Liver (tissue), 9 donors: ENCODE data around the gene RBM47. TPM values are rescaled to one million over a fixed set of nuclear protein-coding genes. Genes with fewer than 3 reads are reported as not detected.

Source experiments
- DNase-seq: peaks from one replicate; pipeline ENCODE4 v3.0.0-alpha.2; 2017; ENCODE audit warnings: low spot score
- H3K27ac ChIP-seq, 2 donors: one replicate each; pipeline ENCODE4 v1.7.0; 2013; ENCODE audit warnings: inconsistent platforms in 2 of 2, low read length in 2 of 2, control low read depth in 1 of 2, low read depth in 1 of 2, mild to moderate bottlenecking in 1 of 2
- H3K27me3 ChIP-seq, 4 donors: one replicate each; pipeline versions ENCODE4 v1.6.1 to v1.7.0; 2013; ENCODE audit warnings: low read length in 3 of 4, inconsistent platforms in 1 of 4, mild to moderate bottlenecking in 1 of 4, moderate library complexity in 1 of 4; ENCODE audit not compliant: control insufficient read depth in 4 of 4, insufficient read depth in 4 of 4
- H3K36me3 ChIP-seq, 4 donors: one replicate each; pipeline versions ENCODE4 v1.6.1 to v1.7.0; 2013; ENCODE audit warnings: low read length in 3 of 4, mild to moderate bottlenecking in 3 of 4, low read depth in 1 of 4, moderate library complexity in 1 of 4; ENCODE audit not compliant: control insufficient read depth in 4 of 4, insufficient read depth in 3 of 4
- H3K4me1 ChIP-seq, 4 donors: one replicate each; pipeline versions ENCODE4 v1.6.1 to v1.7.0; 2013; ENCODE audit warnings: low read length in 3 of 4, mild to moderate bottlenecking in 3 of 4, moderate library complexity in 1 of 4; ENCODE audit not compliant: control insufficient read depth in 4 of 4, insufficient read depth in 4 of 4
- H3K4me3 ChIP-seq, 3 donors: one replicate each; pipeline versions ENCODE4 v1.6.1 to v1.7.0; 2013; ENCODE audit warnings: low read length in 3 of 3, control low read depth in 1 of 3, low read depth in 1 of 3, mild to moderate bottlenecking in 1 of 3
- H3K9ac ChIP-seq, 2 donors: one replicate each; pipeline ENCODE4 v1.7.0; 2013; ENCODE audit warnings: low read length in 2 of 2, mild to moderate bottlenecking in 2 of 2, moderate library complexity in 2 of 2, control low read depth in 1 of 2, low read depth in 1 of 2
- H3K9me3 ChIP-seq, 4 donors: one replicate each; pipeline versions ENCODE4 v1.6.1 to v1.7.0; 2013; ENCODE audit warnings: low read length in 3 of 4; ENCODE audit not compliant: control insufficient read depth in 4 of 4
- ATF3 ChIP-seq: IDR thresholded peaks from 2 replicates; pipeline ENCODE4 v1.6.1; 2016; ENCODE audit warnings: antibody characterized with exemption
- CTCF ChIP-seq: fragments of 150-350 bp; IDR thresholded peaks from 2 replicates; pipeline ENCODE4 v1.5.1; 2017; ENCODE audit warnings: improper control_type of control experiment, low read depth, low read length; ENCODE audit not compliant: missing input control
- EGR1 ChIP-seq, 2 donors: IDR thresholded peaks; 2 replicates each; pipeline ENCODE4 v1.6.1; 2016 to 2018; ENCODE audit warnings: antibody characterized with exemption in 2 of 2, low read depth in 2 of 2
- FOXA1 ChIP-seq: IDR thresholded peaks from 2 replicates; pipeline ENCODE4 v1.6.1; 2016; ENCODE audit warnings: antibody characterized with exemption
- FOXA2 ChIP-seq: IDR thresholded peaks from 2 replicates; pipeline ENCODE4 v1.6.1; 2016; ENCODE audit warnings: antibody characterized with exemption
- GABPA ChIP-seq, 2 donors: IDR thresholded peaks in 1 of 2; conservative IDR thresholded peaks in 1 of 2; 2 replicates each; pipeline ENCODE4 v1.6.1; 2016; ENCODE audit warnings: antibody characterized with exemption in 2 of 2, mild to moderate bottlenecking in 1 of 2, moderate library complexity in 1 of 2
- HNF4A ChIP-seq, 2 donors: conservative IDR thresholded peaks; 2 replicates each; pipeline ENCODE4 v1.6.1; 2016; ENCODE audit warnings: antibody characterized with exemption in 2 of 2, mild to moderate bottlenecking in 2 of 2
- HNF4G ChIP-seq: IDR thresholded peaks from 2 replicates; pipeline ENCODE4 v1.6.1; 2016; ENCODE audit warnings: antibody characterized with exemption
- JUND ChIP-seq, 2 donors: IDR thresholded peaks; 2 replicates each; pipeline ENCODE4 v1.6.1; 2016; ENCODE audit warnings: antibody characterized with exemption in 2 of 2
- NR2F2 ChIP-seq: IDR thresholded peaks from 2 replicates; pipeline ENCODE4 v1.6.1; 2016; ENCODE audit warnings: antibody characterized with exemption
- RAD21 ChIP-seq, 2 donors: IDR thresholded peaks; 2 replicates each; pipeline ENCODE4 v1.6.1; 2016; ENCODE audit warnings: antibody characterized with exemption in 2 of 2, mild to moderate bottlenecking in 2 of 2
- REST ChIP-seq: IDR thresholded peaks from 2 replicates; pipeline ENCODE4 v1.6.1; 2016; ENCODE audit warnings: antibody characterized with exemption, mild to moderate bottlenecking
- RXRA ChIP-seq, 2 donors: IDR thresholded peaks; 2 replicates each; pipeline ENCODE4 v1.6.1; 2017 to 2018; ENCODE audit warnings: antibody characterized with exemption in 2 of 2, mild to moderate bottlenecking in 1 of 2
- SP1 ChIP-seq: IDR thresholded peaks from 2 replicates; pipeline ENCODE4 v1.6.1; 2018; ENCODE audit warnings: antibody characterized with exemption, mild to moderate bottlenecking
- TAF1 ChIP-seq: conservative IDR thresholded peaks from 2 replicates; pipeline ENCODE4 v1.6.1; 2016; ENCODE audit warnings: antibody characterized with exemption, mild to moderate bottlenecking
- YY1 ChIP-seq: IDR thresholded peaks from 2 replicates; pipeline ENCODE4 v1.6.1; 2016; ENCODE audit warnings: antibody characterized with exemption, mild to moderate bottlenecking
- WGBS: extraction: QIAGEN DNeasy Blood & Tissue Kit; methylation state at CpG from one replicate; pipeline ENCODE4 v1.1.7; 2013; 5-methylcytosine and 5-hydroxymethylcytosine counted together
- polyA plus RNA-seq, 2 donors: library from polyadenylated mRNA; stranded (reverse) in 1 of 2; unstranded in 1 of 2; fragments of 200-250 nt in 1 of 2; fragments of >200 nt in 1 of 2; fragmentation: Nextera tagmentation in 1 of 2; extraction: Ambion mirVana in 1 of 2; gene quantifications; one replicate each; pipeline versions ENCODE4 v1.2.1 to v1.2.3, GENCODE V29; 2013 to 2015
- total RNA-seq, 2 donors: library from RNA; depleted of rRNA; stranded (reverse); fragments of >200 nt; gene quantifications; one replicate each; pipeline ENCODE4 v1.2.3, GENCODE V29; 2014
- TF ChIP-seq, protein P1 (sequence below): IDR thresholded peaks from 2 replicates; pipeline ENCODE4 v1.6.1; 2016; ENCODE audit warnings: antibody characterized with exemption
- TF ChIP-seq, protein P2 (sequence below): IDR thresholded peaks from 2 replicates; pipeline ENCODE4 v1.6.1; 2016; ENCODE audit warnings: antibody characterized with exemption
- donor health status: healthy.
- donor health status: healthy.
- donor health status: healthy.
- donor health status: healthy.
- donor health status: healthy.

RBM47 gene
- total and polyA plus RNA-seq, 4 donors: 16.5 to 81.2 (median 24.7) TPM

GRCh38 chr4:40458683-40459082 lies 171.0 kb downstream of the RBM47 start:
- H3K36me3 ChIP-seq: peaks cover 0 to 9% (median 2%) of the 10 kb centered on the region in 4 donors
- DNase-seq: no peak

More at GRCh38 chr4:40458683-40459082, 171.0 kb downstream of the RBM47 start:
- H3K9me3 ChIP-seq: no peaks in the 10 kb centered on the region
- WGBS: 41% methylated on average over 4 of the region's 4 CpGs
- H3K27me3 ChIP-seq: no peaks in the 10 kb centered on the region
- peak overlapping the region in 1 of 2 donors; percentile 69 for H3K9ac ChIP-seq
- peaks cover 7 to 66% (median 36%) of the 10 kb centered on the region in 4 donors for H3K4me1 ChIP-seq
- peak overlapping the region; percentile 66 to 73 for H3K27ac ChIP-seq
- H3K4me3 ChIP-seq: no peak overlapping the region
- peak; percentile 96 for TF ChIP-seq FOXA1
- TF ChIP-seq, protein P1, sequence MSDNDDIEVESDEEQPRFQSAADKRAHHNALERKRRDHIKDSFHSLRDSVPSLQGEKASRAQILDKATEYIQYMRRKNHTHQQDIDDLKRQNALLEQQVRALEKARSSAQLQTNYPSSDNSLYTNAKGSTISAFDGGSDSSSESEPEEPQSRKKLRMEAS: peak; percentile 19
- TF ChIP-seq RXRA (IDR thresholded peaks at IDR 0.05): peak; percentile 68 to 80
- peak; percentile 98 for TF ChIP-seq FOXA2
- peak; percentile 36 to 57 for TF ChIP-seq JUND (IDR thresholded peaks at IDR 0.05)
- TF ChIP-seq YY1: peak; percentile 39
- peak; percentile 21 for TF ChIP-seq ATF3
- TF ChIP-seq, protein P2, sequence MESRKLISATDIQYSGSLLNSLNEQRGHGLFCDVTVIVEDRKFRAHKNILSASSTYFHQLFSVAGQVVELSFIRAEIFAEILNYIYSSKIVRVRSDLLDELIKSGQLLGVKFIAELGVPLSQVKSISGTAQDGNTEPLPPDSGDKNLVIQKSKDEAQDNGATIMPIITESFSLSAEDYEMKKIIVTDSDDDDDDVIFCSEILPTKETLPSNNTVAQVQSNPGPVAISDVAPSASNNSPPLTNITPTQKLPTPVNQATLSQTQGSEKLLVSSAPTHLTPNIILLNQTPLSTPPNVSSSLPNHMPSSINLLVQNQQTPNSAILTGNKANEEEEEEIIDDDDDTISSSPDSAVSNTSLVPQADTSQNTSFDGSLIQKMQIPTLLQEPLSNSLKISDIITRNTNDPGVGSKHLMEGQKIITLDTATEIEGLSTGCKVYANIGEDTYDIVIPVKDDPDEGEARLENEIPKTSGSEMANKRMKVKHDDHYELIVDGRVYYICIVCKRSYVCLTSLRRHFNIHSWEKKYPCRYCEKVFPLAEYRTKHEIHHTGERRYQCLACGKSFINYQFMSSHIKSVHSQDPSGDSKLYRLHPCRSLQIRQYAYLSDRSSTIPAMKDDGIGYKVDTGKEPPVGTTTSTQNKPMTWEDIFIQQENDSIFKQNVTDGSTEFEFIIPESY: peak; percentile 27
- TF ChIP-seq GABPA (IDR thresholded peaks at IDR 0.05 in 1 of 2, conservative IDR thresholded peaks at IDR 0.05 in 1 of 2): no peak
- TF ChIP-seq CTCF: no peak
- no peak for TF ChIP-seq HNF4G
- no peak for TF ChIP-seq NR2F2
- TF ChIP-seq REST: peak; percentile 45
- no peak for TF ChIP-seq TAF1
- TF ChIP-seq EGR1 (IDR thresholded peaks at IDR 0.05; ENCODE audit: low read depth in 2 of 2): no peak
- TF ChIP-seq HNF4A (conservative IDR thresholded peaks at IDR 0.05): peak; percentile 48 to 52
- TF ChIP-seq RAD21 (IDR thresholded peaks at IDR 0.05): peak; percentile 17 to 25
- peak; percentile 59 for TF ChIP-seq SP1
